Measurements from ENCODE around the gene MLYCD. TPM values are rescaled to one million over a fixed set of nuclear protein-coding genes. Genes with fewer than 3 reads are reported as not detected.
A peak's percentile ranks its signal among the peaks of the same experiment; 100 is the strongest.

The MLYCD gene
- total RNA-seq, 2 experiments from 2014 or later, result 5.3 to 5.7 TPM

- Mint-ChIP-seq H3K4me3 (no peak overlapping the region), H3K9me3 (ENCODE audit: low read depth) (no peaks in the 10 kb centered on the region), H3K27ac (no peak overlapping the region), H3K36me3 (peaks cover 2% of the 10 kb centered on the region), H3K27me3 (no peaks in the 10 kb centered on the region), H3K4me1 (no peaks in the 10 kb centered on the region)
- no peak for DNase-seq
- no peak for ATAC-seq
- CTCF ChIA-PET, result no interaction called here
Measured at GRCh38 chr16:83924686-83925085, 25.8 kb downstream of the MLYCD start.

DNA sequence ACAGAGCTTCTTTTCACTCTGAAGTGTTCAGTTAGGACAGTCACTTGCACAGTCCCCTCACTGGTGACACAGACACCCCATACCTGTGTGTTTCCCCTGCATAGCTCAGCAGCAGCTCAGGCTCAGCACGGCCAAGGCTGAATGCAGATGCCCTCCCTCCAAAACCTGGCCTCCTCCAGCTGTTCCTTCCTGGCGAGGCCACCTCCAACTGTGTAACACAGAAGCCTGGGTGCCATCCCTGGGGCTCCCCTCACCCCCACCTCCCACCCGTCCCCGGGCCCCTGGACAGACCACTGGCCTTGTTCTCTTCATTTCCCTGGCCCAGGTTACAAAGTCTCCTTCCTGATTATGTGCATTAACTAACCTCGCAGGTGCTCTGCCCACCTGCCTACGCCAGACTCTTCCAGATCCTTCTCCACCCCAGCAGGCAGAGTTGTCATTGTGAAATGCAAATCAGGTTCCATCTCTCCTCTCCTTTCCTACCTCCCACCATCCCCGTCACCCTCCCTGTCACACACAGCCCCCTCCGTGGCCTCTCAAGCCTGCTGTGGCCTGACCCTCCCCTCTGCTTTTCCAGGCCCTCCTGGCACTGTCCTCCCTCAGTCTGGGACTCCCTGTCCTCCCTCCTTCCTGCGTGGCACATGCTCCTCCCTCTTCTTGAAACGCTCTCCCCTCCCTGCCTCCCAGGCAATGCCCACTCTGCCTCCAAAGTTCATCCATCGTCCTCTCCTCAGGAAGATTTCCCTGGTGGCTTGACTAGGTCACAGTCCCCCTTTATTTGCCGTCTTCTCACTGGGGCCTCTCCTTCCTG is 26.4 kb downstream of the MLYCD start:
- Mint-ChIP-seq H3K4me3 (no peak overlapping the region), H3K27ac (no peak overlapping the region), H3K36me3 (no peaks in the 10 kb centered on the region), H3K4me1 (no peaks in the 10 kb centered on the region), H3K27me3 (no peaks in the 10 kb centered on the region), H3K9me3 (ENCODE audit: low read depth) (no peaks in the 10 kb centered on the region)
- ATAC-seq, result no peak
- DNase-seq, result no peak
- CTCF ChIA-PET, result interaction anchor here (0.5 kb wide), 1 partner anchor 176 kb away, joined by 3 read pairs; no protein-coding TSS in a partner anchor

DNA sequence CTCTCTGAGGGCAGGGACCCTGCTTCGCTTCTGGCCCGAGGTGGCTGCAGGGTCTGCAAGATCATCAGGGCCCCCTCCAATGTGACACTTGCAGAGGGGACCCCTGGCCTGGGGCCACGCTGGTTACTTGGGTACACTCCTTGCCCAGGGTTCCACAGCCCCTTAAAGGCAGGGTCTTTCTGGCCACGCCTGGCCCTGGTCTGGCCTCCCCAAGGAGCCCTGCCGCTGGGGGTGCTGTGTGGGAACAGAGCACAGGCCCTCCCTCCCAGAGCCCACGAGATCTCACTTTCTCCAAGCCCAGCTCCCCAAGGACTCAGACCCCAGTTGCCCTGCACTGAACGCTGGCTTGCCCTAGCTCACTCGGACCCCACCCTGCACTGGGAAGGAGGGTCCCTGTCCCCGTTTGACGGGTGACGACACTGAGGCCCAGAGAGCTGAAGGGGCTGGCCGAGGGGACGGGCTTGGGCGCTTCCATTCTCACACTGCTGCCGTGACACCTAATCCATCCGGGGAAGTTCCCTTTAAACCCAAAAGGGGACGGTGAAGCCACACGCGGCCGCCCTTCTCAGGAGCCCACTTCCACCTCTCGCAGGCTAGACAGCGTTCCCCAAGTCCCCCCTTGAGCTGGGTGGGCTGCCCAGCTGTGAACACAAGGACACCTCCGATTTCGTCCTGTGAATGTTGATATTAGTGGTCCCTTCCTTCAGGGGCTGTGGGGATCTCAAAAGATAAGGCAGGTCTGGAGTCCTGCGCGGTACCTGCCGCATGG is 27.2 kb downstream of the MLYCD start:
- DNase-seq (no peak), ATAC-seq (no peak)
- H3K36me3 Mint-ChIP-seq, result no peaks in the 10 kb centered on the region
- no peaks in the 10 kb centered on the region for H3K27me3 Mint-ChIP-seq
- CTCF ChIA-PET, result interaction anchor here (0.5 to 2.1 kb wide), 5 partner anchors 11 to 175 kb away, joined by 3 to 6 read pairs (median 4); partner anchors contain the start of gene MLYCD
- no peak overlapping the region for H3K27ac Mint-ChIP-seq
- H3K4me1 Mint-ChIP-seq, result no peaks in the 10 kb centered on the region
- H3K4me3 Mint-ChIP-seq, result no peak overlapping the region
- H3K9me3 Mint-ChIP-seq (ENCODE audit: low read depth), result no peaks in the 10 kb centered on the region

DNA sequence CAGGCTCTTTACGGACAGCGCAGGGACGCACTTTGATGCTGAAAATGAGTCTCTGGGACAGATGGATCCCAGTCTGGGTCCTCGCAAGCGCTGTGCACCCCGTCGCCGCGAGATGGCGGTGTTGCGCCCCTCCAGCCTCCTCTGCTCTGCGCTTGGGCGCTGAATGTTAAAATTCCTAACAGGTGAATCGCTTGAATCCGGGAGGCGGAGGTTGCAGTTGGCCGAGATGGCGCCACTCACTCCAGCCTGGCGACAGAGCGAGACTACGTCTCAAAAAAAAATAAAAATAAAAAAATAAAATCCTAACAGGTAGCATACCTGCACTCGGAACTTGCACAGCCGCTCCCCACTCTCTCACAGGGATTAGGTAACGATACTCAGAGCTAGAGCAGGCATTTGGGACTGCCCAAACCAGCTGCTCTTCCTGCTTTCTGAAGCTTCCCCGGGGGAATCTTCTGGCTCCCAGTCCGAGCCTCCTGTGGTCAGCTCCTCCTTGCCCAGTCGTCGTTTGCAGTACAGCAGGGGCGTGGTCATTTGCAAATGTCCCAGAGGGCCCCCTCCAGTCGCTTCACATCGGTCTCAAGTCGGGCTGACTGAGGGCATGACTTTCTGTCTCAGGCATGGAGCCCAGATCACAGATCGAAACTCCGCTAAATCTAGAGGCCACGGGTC is 27.9 kb downstream of the MLYCD start:
- H3K27ac Mint-ChIP-seq, result no peak overlapping the region

DNA sequence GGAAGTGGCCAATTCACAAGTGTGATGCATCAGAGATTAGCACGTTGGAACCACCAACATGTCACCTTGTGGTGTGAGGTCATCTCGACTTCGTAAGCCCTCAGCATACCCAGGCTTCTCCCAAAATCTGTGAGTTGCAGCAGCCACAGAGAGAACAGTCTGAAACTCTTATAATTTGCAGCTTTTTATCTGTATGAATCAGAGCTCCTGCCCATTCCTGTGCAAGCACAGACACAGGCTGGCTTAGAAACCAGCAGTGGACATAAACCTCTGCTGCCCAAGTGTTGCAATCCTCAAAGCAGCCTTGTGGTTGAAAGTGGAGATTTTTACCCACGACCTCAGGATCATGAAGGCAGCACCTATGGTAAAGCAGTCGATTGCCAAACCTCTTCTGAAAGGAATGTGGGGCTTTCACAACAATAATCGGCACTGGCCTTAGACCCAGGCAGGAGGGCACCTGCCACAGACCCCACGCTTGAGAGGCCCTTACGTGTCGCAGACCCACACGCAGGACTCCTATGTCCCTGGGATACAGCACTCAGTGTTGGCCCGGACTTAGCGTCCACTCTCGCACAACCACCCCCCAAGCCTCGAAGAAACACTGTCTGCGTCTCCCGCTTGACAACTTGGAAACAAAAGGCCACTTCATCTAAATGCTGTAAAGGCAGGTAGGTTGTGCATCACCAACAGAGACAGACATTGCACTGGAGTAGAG is 29.6 kb downstream of the MLYCD start:
- no peak overlapping the region for H3K27ac Mint-ChIP-seq
- H3K9me3 Mint-ChIP-seq (ENCODE audit: low read depth), result no peaks in the 10 kb centered on the region
- CTCF ChIA-PET, result interaction anchor here (0.6 to 2.1 kb wide), 5 partner anchors 9 to 383 kb away, joined by 3 to 6 read pairs (median 4); no protein-coding TSS in a partner anchor
- H3K4me1 Mint-ChIP-seq, result no peaks in the 10 kb centered on the region
- ATAC-seq (no peak), DNase-seq (no peak)
- no peaks in the 10 kb centered on the region for H3K27me3 Mint-ChIP-seq
- H3K4me3 Mint-ChIP-seq, result no peak overlapping the region
- no peaks in the 10 kb centered on the region for H3K36me3 Mint-ChIP-seq

More for the DNA sequence above, 27.9 kb downstream of the MLYCD start:
- Mint-ChIP-seq H3K4me1 (no peaks in the 10 kb centered on the region), H3K27me3 (no peaks in the 10 kb centered on the region), H3K4me3 (no peak overlapping the region), H3K9me3 (ENCODE audit: low read depth) (no peaks in the 10 kb centered on the region), H3K36me3 (no peaks in the 10 kb centered on the region)
- peak; percentile 65 for DNase-seq
- peak; percentile 73 for ATAC-seq
- CTCF ChIA-PET, result interaction anchor here (0.8 to 2.1 kb wide), 7 partner anchors 10 to 100 kb away, joined by 3 to 7 read pairs (median 4); partner anchors contain the start of gene MLYCD

GRCh38 chr16:83929811-83930555 is 31.1 kb downstream of the MLYCD start:
- Mint-ChIP-seq H3K27ac (no peak overlapping the region), H3K9me3 (ENCODE audit: low read depth) (no peaks in the 10 kb centered on the region), H3K4me1 (no peaks in the 10 kb centered on the region), H3K36me3 (no peaks in the 10 kb centered on the region), H3K4me3 (no peak overlapping the region), H3K27me3 (no peaks in the 10 kb centered on the region)
- DNase-seq (no peak), ATAC-seq (no peak)
- CTCF ChIA-PET, result interaction anchor here (0.8 to 1.0 kb wide), 2 partner anchors 24 to 183 kb away, joined by 3 read pairs; no protein-coding TSS in a partner anchor

- H3K27ac Mint-ChIP-seq, result no peak overlapping the region
- H3K36me3 Mint-ChIP-seq, result no peaks in the 10 kb centered on the region
- no peaks in the 10 kb centered on the region for H3K27me3 Mint-ChIP-seq
- CTCF ChIA-PET, result interaction anchor here (0.8 kb wide), 1 partner anchor 182 kb away, joined by 3 read pairs; no protein-coding TSS in a partner anchor
- DNase-seq (no peak), ATAC-seq (no peak)
- H3K9me3 Mint-ChIP-seq (ENCODE audit: low read depth), result no peaks in the 10 kb centered on the region
- no peaks in the 10 kb centered on the region for H3K4me1 Mint-ChIP-seq
- no peak overlapping the region for H3K4me3 Mint-ChIP-seq
Measured at GRCh38 chr16:83930730-83931500, 32.0 kb downstream of the MLYCD start.

DNA sequence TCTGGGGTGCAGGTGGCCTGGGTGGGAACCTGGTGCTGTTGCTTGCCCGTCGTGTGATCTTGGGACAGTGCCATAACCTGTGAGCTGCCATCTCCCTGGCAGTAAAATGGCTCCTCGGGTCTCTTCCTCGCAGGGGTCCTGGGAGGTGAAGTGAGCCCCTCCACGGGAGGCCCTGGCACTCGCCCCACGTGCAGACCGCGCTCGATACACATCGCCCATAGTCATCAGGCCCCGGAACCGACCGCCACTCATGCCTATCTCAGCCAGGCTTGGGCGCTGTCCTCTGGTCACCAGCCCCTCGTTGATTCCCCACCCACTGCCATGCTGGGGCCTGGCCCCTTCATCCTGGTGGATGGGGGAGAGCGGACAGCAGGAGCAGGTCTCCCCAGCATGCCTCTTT is 32.6 kb downstream of the MLYCD start:
- Mint-ChIP-seq H3K9me3 (ENCODE audit: low read depth) (no peaks in the 10 kb centered on the region), H3K4me3 (no peak overlapping the region), H3K4me1 (no peaks in the 10 kb centered on the region), H3K27me3 (no peaks in the 10 kb centered on the region), H3K36me3 (no peaks in the 10 kb centered on the region), H3K27ac (no peak overlapping the region)
- no peak for DNase-seq
- ATAC-seq, result no peak
- CTCF ChIA-PET, result no interaction called here

DNA sequence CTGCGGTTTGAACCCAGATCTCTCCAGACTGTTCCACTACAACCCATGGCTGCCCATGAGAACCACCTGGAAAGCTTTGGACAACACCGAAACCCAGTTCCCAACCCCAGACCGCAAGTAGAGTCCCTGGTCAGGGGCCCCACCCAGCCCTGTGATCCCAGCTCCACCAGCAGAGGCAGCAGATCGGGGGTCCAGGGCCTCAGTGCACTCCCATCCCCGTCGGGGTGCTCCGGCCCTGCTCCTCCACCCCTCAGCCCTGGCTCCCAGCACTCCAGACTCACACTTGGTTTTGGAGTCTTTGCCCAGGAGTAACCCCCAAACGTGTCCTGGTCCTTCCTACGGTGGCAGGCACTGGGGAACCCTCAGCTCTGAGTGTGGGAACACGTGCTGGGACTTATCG is 33.4 kb downstream of the MLYCD start:
- Mint-ChIP-seq H3K4me3 (no peak overlapping the region), H3K27me3 (no peaks in the 10 kb centered on the region), H3K9me3 (ENCODE audit: low read depth) (no peaks in the 10 kb centered on the region), H3K4me1 (no peaks in the 10 kb centered on the region), H3K27ac (no peak overlapping the region), H3K36me3 (no peaks in the 10 kb centered on the region)
- no peak for ATAC-seq
- CTCF ChIA-PET, result no interaction called here
- no peak for DNase-seq

- no peak for ATAC-seq
- H3K9me3 Mint-ChIP-seq (ENCODE audit: low read depth), result no peaks in the 10 kb centered on the region
- no peak for DNase-seq
- H3K4me1 Mint-ChIP-seq, result no peaks in the 10 kb centered on the region
- CTCF ChIA-PET, result no interaction called here
- no peak overlapping the region for H3K4me3 Mint-ChIP-seq
- H3K27ac Mint-ChIP-seq, result no peak overlapping the region
- H3K36me3 Mint-ChIP-seq, result no peaks in the 10 kb centered on the region
- H3K27me3 Mint-ChIP-seq, result no peaks in the 10 kb centered on the region
Measured at GRCh38 chr16:83932955-83933673, 34.2 kb downstream of the MLYCD start.

DNA sequence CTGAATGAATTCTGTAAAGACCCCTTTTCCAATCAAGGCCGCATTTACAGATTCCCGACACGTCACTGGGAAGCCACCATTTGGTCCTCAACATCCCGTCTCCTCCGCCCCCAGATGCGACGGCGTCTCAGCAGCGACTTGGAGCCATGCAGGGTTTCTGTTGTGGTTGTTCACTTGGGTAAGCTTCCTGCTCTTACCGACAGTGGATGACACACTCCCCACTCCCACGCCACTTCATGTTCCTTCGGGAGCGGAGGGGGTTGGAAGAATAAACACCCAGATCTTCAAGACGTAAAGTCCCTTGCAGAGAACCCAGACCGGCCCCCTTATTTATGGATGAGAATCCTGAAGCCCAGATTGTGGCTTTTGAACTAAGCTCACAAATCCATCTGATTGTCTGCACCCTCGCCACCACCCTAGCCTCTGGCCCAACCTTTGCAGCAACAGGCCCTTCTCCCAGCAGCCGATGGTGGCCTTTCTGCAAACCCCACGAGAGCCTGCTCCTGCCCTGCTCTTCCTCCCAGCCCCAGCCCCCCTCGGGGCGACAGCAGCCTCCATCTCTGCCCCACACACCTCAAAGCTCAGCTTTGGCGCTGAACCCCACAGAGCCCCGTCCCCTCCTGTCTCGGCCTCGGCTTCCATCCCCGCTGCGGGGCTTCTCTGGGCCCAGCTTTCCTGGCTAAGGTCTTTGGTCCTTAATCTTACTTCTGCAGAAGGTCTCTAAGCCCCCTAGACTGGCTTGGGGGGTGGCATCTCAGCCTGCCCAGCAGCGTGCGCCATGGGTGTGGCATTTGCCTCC is 35.2 kb downstream of the MLYCD start:
- Mint-ChIP-seq H3K36me3 (no peaks in the 10 kb centered on the region), H3K4me1 (peaks cover 2% of the 10 kb centered on the region), H3K4me3 (no peak overlapping the region), H3K27ac (no peak overlapping the region), H3K9me3 (ENCODE audit: low read depth) (no peaks in the 10 kb centered on the region), H3K27me3 (no peaks in the 10 kb centered on the region)
- no peak for DNase-seq
- ATAC-seq, result no peak
- CTCF ChIA-PET, result no interaction called here

All from activated CD8-positive, alpha-beta memory T cell treated with anti-CD3 and anti-CD28 coated beads, Interleukin-2, amount 10 ng/mL, durations not matched to agents 7 days and 5 days (primary cell).